GM12865 (cell line): ENCODE data around the gene ENAH.

ENCODE experiments used
- DNase-seq: peaks from one replicate; pipeline ENCODE4 v3.0.0; 2010; ENCODE audit warnings: low read depth
- H3K4me3 ChIP-seq: 2 replicates; pipeline ENCODE4 v1.5.1; 2011; ENCODE audit warnings: mild to moderate bottlenecking, low read depth, low read length, control low read depth
- TF ChIP-seq, protein P1 (sequence below): IDR thresholded peaks from 2 replicates; pipeline ENCODE4 v1.5.1; 2011; ENCODE audit warnings: low read length, control low read depth, low read depth, inconsistent platforms; ENCODE audit not compliant: insufficient read depth; ENCODE audit errors: missing control alignments

ENAH gene

DNA sequence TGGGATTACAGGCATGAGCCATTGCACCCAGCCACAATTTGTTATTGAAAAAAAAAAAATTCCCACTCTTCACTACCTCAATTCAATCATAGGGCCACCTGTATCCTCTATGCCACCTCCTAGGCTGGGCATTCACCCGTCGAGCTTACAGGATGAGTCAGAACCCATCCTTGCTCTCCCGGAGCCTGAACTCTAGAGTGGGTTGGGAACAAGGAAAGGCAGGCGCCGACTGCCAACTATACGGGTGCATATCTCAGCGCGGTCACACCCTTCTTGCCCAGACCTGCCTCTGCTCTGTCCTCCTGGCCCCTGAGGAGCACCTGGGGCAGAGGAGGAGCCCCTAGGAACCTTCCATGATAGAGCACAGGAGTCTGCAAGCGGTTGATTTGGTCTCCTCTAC lies 203.7 kb downstream of the ENAH start:
- DNase-seq, result no peak
- no peak overlapping the region for H3K4me3 ChIP-seq
- TF ChIP-seq, protein P1, sequence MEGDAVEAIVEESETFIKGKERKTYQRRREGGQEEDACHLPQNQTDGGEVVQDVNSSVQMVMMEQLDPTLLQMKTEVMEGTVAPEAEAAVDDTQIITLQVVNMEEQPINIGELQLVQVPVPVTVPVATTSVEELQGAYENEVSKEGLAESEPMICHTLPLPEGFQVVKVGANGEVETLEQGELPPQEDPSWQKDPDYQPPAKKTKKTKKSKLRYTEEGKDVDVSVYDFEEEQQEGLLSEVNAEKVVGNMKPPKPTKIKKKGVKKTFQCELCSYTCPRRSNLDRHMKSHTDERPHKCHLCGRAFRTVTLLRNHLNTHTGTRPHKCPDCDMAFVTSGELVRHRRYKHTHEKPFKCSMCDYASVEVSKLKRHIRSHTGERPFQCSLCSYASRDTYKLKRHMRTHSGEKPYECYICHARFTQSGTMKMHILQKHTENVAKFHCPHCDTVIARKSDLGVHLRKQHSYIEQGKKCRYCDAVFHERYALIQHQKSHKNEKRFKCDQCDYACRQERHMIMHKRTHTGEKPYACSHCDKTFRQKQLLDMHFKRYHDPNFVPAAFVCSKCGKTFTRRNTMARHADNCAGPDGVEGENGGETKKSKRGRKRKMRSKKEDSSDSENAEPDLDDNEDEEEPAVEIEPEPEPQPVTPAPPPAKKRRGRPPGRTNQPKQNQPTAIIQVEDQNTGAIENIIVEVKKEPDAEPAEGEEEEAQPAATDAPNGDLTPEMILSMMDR, result no peak

DNA sequence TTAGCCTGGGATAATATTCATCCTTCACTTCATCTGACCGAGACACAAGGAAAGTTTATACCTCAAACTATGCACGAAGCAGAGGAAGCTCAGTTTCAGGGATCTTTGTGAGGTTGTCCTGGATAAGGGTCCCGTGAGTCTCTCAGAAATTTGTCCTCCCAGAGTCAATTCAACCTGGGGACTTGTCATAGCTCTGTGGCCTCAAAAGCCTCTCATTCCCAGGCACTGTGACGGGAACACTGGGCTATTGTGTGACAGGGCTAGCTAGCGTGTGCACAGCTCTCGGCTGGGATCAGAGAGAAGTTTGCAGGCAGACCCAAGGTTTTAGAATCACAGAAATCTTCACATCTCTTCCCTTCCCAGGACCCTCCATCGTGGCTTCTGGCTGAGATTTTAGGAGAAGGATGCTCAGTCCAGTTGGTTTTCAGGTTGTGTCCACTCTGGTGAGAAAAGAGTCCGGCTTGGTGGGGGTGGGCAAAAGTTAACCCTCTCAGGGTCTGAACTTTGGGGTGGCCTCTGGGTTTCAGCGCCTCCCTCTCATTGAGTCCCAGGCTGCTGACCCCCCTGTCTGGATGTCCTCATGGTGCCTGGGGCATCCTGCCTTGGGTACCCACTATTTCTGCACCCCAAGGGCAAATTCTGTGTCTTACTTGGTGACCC lies 204.6 kb downstream of the ENAH start:
- no peak overlapping the region for H3K4me3 ChIP-seq
- DNase-seq, result no peak
- TF ChIP-seq, protein P1, result no peak

DNA sequence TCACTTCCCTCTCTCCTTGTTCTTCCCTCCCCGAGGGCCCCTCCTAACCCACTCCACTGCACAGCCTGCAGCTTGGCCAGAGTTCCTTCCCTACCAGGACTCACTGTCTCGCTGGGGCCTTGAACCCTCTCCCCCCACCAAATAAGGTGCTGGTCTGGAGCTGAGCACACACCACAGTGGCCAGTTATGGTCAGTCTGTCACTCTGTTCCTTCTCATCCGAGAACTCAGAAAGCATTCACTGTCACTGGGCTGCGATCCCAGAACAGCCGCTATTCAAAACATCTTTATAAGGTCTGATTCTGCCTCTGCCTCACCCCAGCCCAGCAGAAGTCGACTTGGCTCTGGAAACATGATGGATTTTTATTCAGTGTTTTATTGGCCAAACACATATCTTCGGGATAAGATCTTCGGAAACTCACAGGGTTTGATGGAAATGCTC lies 205.3 kb downstream of the ENAH start:
- no peak for DNase-seq
- TF ChIP-seq, protein P1, result no peak
- no peak overlapping the region for H3K4me3 ChIP-seq

DNA sequence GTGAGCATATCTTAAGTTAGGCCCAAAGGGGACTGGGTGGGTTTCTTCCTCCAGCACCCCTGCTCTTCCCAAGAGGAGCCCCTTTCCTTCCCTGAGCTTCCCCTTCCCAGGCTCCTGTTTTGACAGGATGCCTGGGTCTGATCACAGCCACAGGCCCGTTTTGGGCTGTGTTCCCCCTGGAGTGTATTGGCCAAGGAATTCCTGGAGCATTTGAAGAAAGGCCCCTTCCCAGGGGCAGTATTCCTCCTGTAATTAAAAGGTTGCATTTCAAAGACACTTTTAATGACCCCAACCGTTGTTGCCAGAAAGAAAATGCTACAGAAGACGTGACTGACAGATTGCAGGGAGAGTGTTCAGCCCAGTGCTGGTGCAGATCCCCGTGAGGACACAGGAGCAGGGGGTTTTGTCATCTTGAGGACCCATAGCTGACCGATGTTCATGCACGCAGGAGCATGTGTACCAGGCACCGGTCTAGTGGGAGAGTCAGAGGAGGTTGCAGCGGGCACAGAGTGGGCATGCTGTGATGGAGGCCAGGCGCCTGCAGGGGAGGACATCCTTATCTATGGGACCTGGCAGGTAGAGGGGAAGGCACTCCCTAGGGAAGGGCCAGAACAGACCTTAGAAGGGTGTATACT lies 205.8 kb downstream of the ENAH start:
- TF ChIP-seq, protein P1, result no peak
- DNase-seq, result no peak
- no peak overlapping the region for H3K4me3 ChIP-seq

DNA sequence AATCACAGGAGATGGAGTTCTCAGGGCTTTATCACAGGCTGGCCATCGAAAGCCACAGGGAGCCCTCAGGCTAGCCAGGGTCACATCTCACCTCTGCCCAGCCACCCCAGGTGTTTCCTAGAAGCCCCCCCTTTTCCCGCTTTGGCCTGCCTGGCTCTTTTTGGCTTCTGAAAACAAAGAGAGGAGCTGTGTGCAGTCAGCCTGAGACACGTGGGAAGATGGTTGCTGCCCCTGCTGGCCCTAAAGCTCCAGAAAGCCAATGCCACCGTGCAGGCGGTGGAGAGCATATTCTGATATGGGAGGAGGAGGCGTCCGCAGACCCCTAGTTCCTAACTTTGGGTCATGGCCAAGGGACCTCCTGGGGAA lies 206.3 kb downstream of the ENAH start:
- TF ChIP-seq, protein P1, result no peak
- no peak for DNase-seq

DNA sequence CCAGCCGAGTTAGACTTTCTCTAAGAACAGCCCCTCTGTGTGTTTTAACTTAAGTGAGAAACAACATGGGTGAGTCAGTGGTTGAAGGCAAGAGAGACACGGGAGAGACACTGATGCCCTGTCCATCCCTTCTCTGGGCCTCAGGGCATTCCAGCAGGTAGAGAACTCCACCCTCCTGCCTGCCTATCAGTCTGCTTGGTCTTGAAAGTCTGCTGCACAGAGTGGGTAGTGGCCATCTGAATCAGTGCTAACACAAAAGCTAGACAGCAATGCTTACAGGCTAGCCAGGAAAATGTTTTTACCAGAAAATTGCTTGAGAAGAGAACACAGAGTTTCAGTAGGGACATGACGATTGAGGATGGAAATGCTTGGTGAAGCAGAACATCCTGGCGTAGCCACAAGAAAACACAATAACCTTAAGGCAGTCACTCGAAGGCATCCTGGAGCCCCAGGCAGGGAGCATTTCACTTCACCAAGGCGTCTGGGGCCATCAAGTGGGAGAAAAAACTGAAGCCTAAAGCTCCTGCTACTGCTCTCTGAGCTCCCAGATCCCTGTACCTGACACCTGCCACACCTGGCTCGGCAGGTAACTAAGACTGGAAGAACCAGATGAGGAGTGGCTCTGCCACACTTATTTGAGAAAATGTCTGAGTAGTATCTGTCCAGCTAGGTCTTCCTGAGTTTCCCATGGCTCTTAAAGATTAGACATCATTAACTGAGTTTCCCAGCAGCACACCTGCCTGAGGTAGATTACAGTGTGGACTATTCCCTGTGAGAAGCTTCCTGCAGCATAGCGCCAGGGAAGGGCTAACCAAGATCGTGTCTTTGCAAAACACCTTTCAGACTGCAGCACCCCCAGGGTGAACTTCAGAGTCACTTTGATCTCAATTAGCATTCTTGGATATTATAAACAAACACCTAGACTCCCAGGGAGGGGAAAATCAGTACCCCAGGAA lies 207.0 kb downstream of the ENAH start:
- DNase-seq, result no peak
- TF ChIP-seq, protein P1, result no peak
- no peak overlapping the region for H3K4me3 ChIP-seq

More for the DNA sequence above, 206.3 kb downstream of the ENAH start:
- H3K4me3 ChIP-seq, result no peak overlapping the region
